ENCODE results near the gene TBC1D22B. TPM values are rescaled to one million over a fixed set of nuclear protein-coding genes. Genes with fewer than 3 reads are reported as not detected.
"Not testable (repeated sequence)": the region's sequence is repeated elsewhere in the genome, so short reads cannot be mapped to it uniquely, and the experiment has no call there.

The TBC1D22B gene
- total and polyA plus RNA-seq, 12 donors: 7.4 to 21.9 (median 15.7) TPM

DNA sequence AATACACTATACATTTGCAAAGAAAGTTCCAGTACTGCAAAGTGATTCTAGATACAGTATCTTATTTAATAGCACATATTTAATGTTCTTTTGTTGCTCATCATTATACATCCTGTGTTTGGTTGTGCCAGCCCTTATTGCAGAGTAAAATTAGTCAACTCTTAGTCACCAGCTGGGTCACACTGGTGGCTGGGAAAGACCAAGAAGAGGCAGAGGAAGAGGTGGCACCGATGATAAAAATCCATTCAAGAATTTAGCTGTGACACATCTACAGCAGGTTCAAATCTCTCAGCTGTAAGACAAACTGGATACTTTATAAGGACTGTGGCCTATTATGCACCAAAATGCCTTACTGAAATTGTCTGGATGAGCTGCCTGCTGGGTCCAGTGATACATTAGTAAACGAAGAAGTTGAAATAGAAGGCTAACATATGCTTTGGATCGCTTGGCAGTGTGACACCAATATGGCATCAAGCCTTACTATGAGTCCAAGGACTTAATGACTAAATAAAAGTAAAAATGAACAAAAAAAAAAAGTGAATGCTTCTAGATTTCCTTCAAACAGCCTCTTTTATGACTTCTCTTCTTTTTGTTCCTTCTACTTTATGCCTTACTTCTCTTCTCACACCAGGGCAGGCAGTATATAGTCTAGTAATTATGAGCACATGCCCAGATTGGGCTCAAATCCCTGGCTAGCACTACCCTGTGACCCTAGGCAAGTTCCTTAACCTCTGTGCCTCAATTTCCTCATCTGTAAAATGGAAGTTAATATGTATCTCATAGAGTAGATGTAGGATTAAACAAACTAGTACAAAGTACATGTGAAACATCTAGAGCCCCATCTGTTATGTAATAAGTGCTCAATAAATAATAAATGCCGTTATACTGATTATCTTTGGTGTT lies 66.8 kb downstream of the TBC1D22B start:
- Histone ChIP-seq H3K27ac (peak overlapping the region in 1 of 5 donors; percentile 48), H3K4me3 (no peak overlapping the region), H3K36me3 (replicated peaks in 1 of 2) (no peaks in the 10 kb centered on the region), H3K27me3 (no peaks in the 10 kb centered on the region), H3K9me3 (replicated peaks in 1 of 3) (no peaks in the 10 kb centered on the region), H3K4me1 (replicated peaks in 1 of 2) (peaks cover 3 to 16% of the 10 kb centered on the region in 2 donors)
- 48 to 58% (median 49%) methylated on average over 4 of the region's 4 CpGs for WGBS, 4 donors
- peak in 3 of 7 donors; percentile 18 to 41 (median 28) for DNase-seq
- intact Hi-C loops (cut with DNase I): loop anchor here in 1 of 2 donors (5.0 to 10.0 kb wide), 2 partner anchors 240 to 368 kb away; no protein-coding TSS in a partner anchor
- TF ChIP-seq, protein P1, sequence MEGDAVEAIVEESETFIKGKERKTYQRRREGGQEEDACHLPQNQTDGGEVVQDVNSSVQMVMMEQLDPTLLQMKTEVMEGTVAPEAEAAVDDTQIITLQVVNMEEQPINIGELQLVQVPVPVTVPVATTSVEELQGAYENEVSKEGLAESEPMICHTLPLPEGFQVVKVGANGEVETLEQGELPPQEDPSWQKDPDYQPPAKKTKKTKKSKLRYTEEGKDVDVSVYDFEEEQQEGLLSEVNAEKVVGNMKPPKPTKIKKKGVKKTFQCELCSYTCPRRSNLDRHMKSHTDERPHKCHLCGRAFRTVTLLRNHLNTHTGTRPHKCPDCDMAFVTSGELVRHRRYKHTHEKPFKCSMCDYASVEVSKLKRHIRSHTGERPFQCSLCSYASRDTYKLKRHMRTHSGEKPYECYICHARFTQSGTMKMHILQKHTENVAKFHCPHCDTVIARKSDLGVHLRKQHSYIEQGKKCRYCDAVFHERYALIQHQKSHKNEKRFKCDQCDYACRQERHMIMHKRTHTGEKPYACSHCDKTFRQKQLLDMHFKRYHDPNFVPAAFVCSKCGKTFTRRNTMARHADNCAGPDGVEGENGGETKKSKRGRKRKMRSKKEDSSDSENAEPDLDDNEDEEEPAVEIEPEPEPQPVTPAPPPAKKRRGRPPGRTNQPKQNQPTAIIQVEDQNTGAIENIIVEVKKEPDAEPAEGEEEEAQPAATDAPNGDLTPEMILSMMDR (IDR thresholded peaks at IDR 0.05): no peak
- no peak for TF ChIP-seq POLR2A (IDR thresholded peaks at IDR 0.05)

DNA sequence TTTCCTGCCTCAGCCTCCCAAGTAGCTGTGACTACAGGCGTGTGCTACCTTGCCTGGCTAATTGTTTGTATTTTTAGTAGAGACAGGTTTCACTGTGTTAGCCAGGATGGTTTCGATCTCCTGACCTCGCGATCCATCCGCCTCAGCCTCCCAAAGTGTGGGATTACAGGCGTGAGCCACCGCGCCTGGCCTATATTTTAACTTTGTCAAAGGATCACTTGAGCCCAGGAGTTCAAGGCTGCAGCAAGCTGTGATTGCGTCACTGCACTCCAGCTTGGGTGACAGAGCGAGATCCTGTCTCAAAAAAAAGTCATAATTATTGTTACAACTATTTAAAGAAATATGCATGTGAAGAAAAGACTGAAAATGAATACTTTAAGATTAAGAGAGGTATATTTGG lies 72.8 kb downstream of the TBC1D22B start:
- H3K36me3 ChIP-seq (replicated peaks in 1 of 2): peaks cover 0 to 19% of the 10 kb centered on the region in 2 donors
- H3K4me1 ChIP-seq (replicated peaks in 1 of 2); H3K4me3 ChIP-seq; H3K27me3 ChIP-seq; intact Hi-C loops (cut with DNase I); H3K9me3 ChIP-seq (replicated peaks in 1 of 3): not testable (repeated sequence)
- 61 to 69% (median 64%) methylated on average over 10 of the region's 10 CpGs for whole genome bisulfite sequencing, 4 donors
- peak; percentile 42 to 83 (median 61) for DNase-seq
- peak overlapping the region in 1 of 5 donors; percentile 30 for H3K27ac ChIP-seq

DNA sequence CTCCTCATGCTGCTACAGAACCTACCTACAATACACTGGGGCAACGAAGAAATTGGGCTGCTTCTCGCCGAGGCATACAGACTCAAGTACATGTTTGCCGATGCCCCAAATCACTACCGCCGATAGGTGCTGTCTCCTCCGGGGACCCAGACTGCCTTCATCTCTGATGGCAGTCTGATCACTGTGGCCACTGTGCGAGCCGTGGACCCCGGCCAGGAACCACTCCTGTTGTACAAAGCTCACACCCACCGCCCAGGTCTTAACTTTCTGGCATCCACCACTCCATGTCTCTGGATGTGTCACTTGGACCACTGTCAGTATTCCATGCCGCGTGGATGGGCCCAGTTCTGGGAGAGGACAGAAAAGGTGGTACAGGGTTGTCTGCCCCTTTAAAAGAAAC lies 73.5 kb downstream of the TBC1D22B start:
- TF ChIP-seq, protein P1 (IDR thresholded peaks at IDR 0.05): no peak
- WGBS, 4 donors: 93 to 99% (median 96%) methylated on average over 10 to 13 of the region's 13 CpGs
- no peaks in the 10 kb centered on the region for H3K9me3 ChIP-seq (replicated peaks in 1 of 3)

DNA sequence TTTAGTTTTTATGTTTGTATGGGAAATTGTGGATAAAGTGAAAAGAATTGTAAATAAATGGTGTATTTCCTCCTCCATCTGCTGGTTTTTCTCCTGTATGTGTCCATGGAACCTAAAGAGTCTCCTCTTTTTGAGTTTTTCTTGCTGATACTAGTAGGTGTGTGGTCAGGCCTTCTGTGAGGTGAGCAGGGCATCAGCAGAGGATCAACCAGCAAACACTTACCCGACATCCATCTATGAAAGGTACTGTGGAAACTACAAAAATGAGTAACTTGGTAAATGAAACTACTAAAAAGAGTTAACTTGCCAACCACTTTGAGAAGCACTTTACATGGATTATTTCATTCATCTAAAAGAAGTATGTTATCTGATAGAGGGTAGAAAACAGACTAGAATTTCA lies 75.3 kb downstream of the TBC1D22B start:
- H3K4me3 ChIP-seq: no peak overlapping the region
- no peaks in the 10 kb centered on the region for H3K4me1 ChIP-seq (replicated peaks in 1 of 2)
- H3K9me3 ChIP-seq (replicated peaks in 1 of 3): no peaks in the 10 kb centered on the region
- no peak for TF ChIP-seq POLR2A (IDR thresholded peaks at IDR 0.05)
- TF ChIP-seq, protein P1 (IDR thresholded peaks at IDR 0.05): no peak
- no peak overlapping the region for H3K27ac ChIP-seq
- H3K27me3 ChIP-seq: no peaks in the 10 kb centered on the region
- WGBS, 4 donors: 88 to 100% (median 95%) methylated on average over 1 of the region's 1 CpG
- H3K36me3 ChIP-seq (replicated peaks in 1 of 2): peaks cover 0 to 19% of the 10 kb centered on the region in 2 donors
- no peak for DNase-seq
- intact Hi-C loops (cut with DNase I): no loop called here

More for the DNA sequence above, 73.5 kb downstream of the TBC1D22B start:
- peaks cover 0 to 19% of the 10 kb centered on the region in 2 donors for H3K36me3 ChIP-seq (replicated peaks in 1 of 2)
- H3K4me3 ChIP-seq: no peak overlapping the region
- intact Hi-C loops (cut with DNase I): no loop called here
- no peaks in the 10 kb centered on the region for H3K27me3 ChIP-seq
- DNase-seq: no peak
- H3K27ac ChIP-seq: no peak overlapping the region
- no peaks in the 10 kb centered on the region for H3K4me1 ChIP-seq (replicated peaks in 1 of 2)
